HG03196 (cell line): ENCODE measurements around the gene MRI1.
A peak's percentile ranks its signal among the peaks of the same experiment; 100 is the strongest.
"Not testable (repeated sequence)": the region's sequence is repeated elsewhere in the genome, so short reads cannot be mapped to it uniquely, and the experiment has no call there.

Experiments used
- ATAC-seq: cut with Tn5 transposase; IDR thresholded peaks from one replicate; pipeline ENCODE4 v1.9.1; 2021; ENCODE audit not compliant: unreplicated experiment

The MRI1 gene

GRCh38 chr19:13764101-13764807 is at the start of gene MRI1:
TSS of gene MRI1 (plus strand) at chr19:13764522. CDS start at chr19:13764589, 67 bp downstream.
- no peak for ATAC-seq

- ATAC-seq = no peak
Measured at GRCh38 chr19:13717194-13717643, 47.1 kb upstream of the MRI1 start.

GRCh38 chr19:13718733-13719132 is 45.6 kb upstream of the MRI1 start:
- no peak for ATAC-seq

GRCh38 chr19:13722146-13722545 is 42.2 kb upstream of the MRI1 start:
- ATAC-seq = no peak

- no peak for ATAC-seq
Measured at GRCh38 chr19:13723206-13723605, 41.1 kb upstream of the MRI1 start.

- no peak for ATAC-seq
Measured at GRCh38 chr19:13726323-13726722, 38.0 kb upstream of the MRI1 start.

GRCh38 chr19:13727798-13728197 is 36.5 kb upstream of the MRI1 start:
- ATAC-seq = no peak

- ATAC-seq = no peak
Measured at GRCh38 chr19:13729859-13730258, 34.5 kb upstream of the MRI1 start.

- ATAC-seq = peak; percentile 96
Measured at GRCh38 chr19:13731147-13731964, 33.0 kb upstream of the MRI1 start.

- no peak for ATAC-seq
Measured at GRCh38 chr19:13732337-13732736, 32.0 kb upstream of the MRI1 start.

- ATAC-seq = no peak
Measured at GRCh38 chr19:13734751-13735150, 29.6 kb upstream of the MRI1 start.

- ATAC-seq = no peak
Measured at GRCh38 chr19:13738073-13738472, 26.2 kb upstream of the MRI1 start.

- ATAC-seq = no peak
Measured at GRCh38 chr19:13741893-13742292, 22.4 kb upstream of the MRI1 start.

- ATAC-seq = no peak
Measured at GRCh38 chr19:13742756-13743155, 21.6 kb upstream of the MRI1 start.

- no peak for ATAC-seq
Measured at GRCh38 chr19:13744174-13744573, 20.1 kb upstream of the MRI1 start.

GRCh38 chr19:13747098-13747453 is 17.2 kb upstream of the MRI1 start:
- no peak for ATAC-seq

- no peak for ATAC-seq
Measured at GRCh38 chr19:13748169-13748828, 16.0 kb upstream of the MRI1 start.

GRCh38 chr19:13751436-13751835 is 12.9 kb upstream of the MRI1 start:
- no peak for ATAC-seq

- ATAC-seq = not testable (repeated sequence)
Measured at GRCh38 chr19:13753622-13754021, 10.7 kb upstream of the MRI1 start.

GRCh38 chr19:13756210-13756609 is 8.1 kb upstream of the MRI1 start:
- no peak for ATAC-seq

GRCh38 chr19:13757805-13758772 is 6.2 kb upstream of the MRI1 start:
- no peak for ATAC-seq
